ENCODE data around the gene CCDC157. TPM values are rescaled to one million over a fixed set of nuclear protein-coding genes. Genes with fewer than 3 reads are reported as not detected.

Gene CCDC157
- total RNA-seq = 0.47 and 2.5 TPM in 2 replicates

GRCh38 chr22:30356449-30357235 lies at the start of gene CCDC157, which contains the start of gene SF3A1:
Gene CCDC157, plus strand, starts transcription at chr22:30357007. Its CDS starts 8,994 bp downstream, at chr22:30366001.
Gene SF3A1, minus strand, starts transcription at chr22:30356894. Its CDS starts 102 bp downstream, at chr22:30356792.

GRCh38 chr22:30326706-30327362 lies 30.0 kb upstream of the CCDC157 start, which contains the start of gene TBC1D10A:
Gene TBC1D10A, minus strand, starts transcription at chr22:30326941. Its CDS starts 60 bp downstream, at chr22:30326881.

GRCh38 chr22:30386960-30387827 lies 30.4 kb downstream of the CCDC157 start, which contains the start of gene RNF215:
Gene RNF215, minus strand, starts transcription at chr22:30387411. Its CDS starts 98 bp downstream, at chr22:30387313.

GRCh38 chr22:30396871-30397655 lies 40.3 kb downstream of the CCDC157 start, which contains the start of gene SEC14L2:
Gene SEC14L2, plus strand, starts transcription at chr22:30397018. Its CDS starts 99 bp downstream, at chr22:30397117.

GRCh38 chr22:30425616-30426387 lies 69.0 kb downstream of the CCDC157 start, which contains the start of gene MTFP1:
Gene MTFP1, plus strand, starts transcription at chr22:30425768. Its CDS starts 112 bp downstream, at chr22:30425880.

Other genes with a start within 250 kb of the CCDC157 start
- 0.99 and 2.3 TPM in 2 replicates for gene LIF, start 110.2 kb upstream of the CCDC157 start, total RNA-seq
- not detected in 2 replicates for gene OSM, start 90.2 kb upstream of the CCDC157 start, total RNA-seq
- gene CASTOR1, start 67.5 kb upstream of the CCDC157 start, total RNA-seq = 4.0 and 5.8 TPM in 2 replicates
- 20.2 and 25.8 TPM in 2 replicates for gene TBC1D10A, start 30.1 kb upstream of the CCDC157 start, total RNA-seq
- 17.6 and 28.1 TPM in 2 replicates for gene SF3A1, start 113 bp upstream of the CCDC157 start, total RNA-seq
- 8.8 and 12.7 TPM in 2 replicates for gene RNF215, start 30.4 kb downstream of the CCDC157 start, total RNA-seq
- gene SEC14L2, start 40.0 kb downstream of the CCDC157 start, total RNA-seq = 76.5 and 108 TPM in 2 replicates
- 20.7 and 61.8 TPM in 2 replicates for gene MTFP1, start 68.8 kb downstream of the CCDC157 start, total RNA-seq
- gene SEC14L3, start 115.0 kb downstream of the CCDC157 start, total RNA-seq = not detected in 2 replicates
- not detected in 2 replicates for gene SEC14L4, start 148.7 kb downstream of the CCDC157 start, total RNA-seq
- gene SEC14L6, start 189.7 kb downstream of the CCDC157 start, total RNA-seq = not detected in 2 replicates
- gene GAL3ST1, start 217.7 kb downstream of the CCDC157 start, total RNA-seq = not detected in 2 replicates
- 61.7 and 89.4 TPM in 2 replicates for gene PES1, start 234.9 kb downstream of the CCDC157 start, total RNA-seq